Measurements from ENCODE around the gene TPD52L2. TPM values are rescaled to one million over a fixed set of nuclear protein-coding genes. Genes with fewer than 3 reads are reported as not detected.

The TPD52L2 gene
- total RNA-seq, 1 donor from 2014 or later = 85.5 TPM

DNA sequence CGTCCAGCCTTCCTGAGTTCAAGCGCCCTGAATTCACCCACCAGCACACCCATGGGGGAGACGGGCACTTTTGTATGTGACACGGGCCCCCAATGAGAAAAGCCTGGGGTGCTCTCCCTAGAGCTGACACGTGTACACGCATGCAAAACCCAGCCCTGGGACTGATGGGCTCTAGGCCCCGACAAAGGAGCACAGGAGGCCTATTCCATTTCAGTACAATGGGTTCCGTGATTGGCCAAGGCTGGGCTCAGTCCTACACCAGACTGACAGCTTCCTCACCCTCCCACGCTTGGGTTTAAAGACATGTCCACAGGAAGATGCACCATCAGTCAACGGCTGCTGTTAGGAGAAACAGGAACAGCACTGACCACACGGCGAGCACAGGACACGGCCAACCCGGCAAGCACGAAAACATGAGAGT is 42.8 kb upstream of the TPD52L2 start:
- peak overlapping the region; percentile 70 for H3K27ac Mint-ChIP-seq (ENCODE audit: unreplicated experiment)
- H3K9me3 Mint-ChIP-seq (ENCODE audit: unreplicated experiment) = no peaks in the 10 kb centered on the region
- H3K4me1 Mint-ChIP-seq (ENCODE audit: unreplicated experiment) = peaks cover 24% of the 10 kb centered on the region
- peak overlapping the region; percentile 47 for H3K4me3 Mint-ChIP-seq (ENCODE audit: unreplicated experiment)
- TF ChIP-seq, protein P1, sequence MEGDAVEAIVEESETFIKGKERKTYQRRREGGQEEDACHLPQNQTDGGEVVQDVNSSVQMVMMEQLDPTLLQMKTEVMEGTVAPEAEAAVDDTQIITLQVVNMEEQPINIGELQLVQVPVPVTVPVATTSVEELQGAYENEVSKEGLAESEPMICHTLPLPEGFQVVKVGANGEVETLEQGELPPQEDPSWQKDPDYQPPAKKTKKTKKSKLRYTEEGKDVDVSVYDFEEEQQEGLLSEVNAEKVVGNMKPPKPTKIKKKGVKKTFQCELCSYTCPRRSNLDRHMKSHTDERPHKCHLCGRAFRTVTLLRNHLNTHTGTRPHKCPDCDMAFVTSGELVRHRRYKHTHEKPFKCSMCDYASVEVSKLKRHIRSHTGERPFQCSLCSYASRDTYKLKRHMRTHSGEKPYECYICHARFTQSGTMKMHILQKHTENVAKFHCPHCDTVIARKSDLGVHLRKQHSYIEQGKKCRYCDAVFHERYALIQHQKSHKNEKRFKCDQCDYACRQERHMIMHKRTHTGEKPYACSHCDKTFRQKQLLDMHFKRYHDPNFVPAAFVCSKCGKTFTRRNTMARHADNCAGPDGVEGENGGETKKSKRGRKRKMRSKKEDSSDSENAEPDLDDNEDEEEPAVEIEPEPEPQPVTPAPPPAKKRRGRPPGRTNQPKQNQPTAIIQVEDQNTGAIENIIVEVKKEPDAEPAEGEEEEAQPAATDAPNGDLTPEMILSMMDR (IDR thresholded peaks at IDR 0.05; ENCODE audit: unreplicated experiment) = no peak
- peaks cover 4% of the 10 kb centered on the region for H3K36me3 Mint-ChIP-seq (ENCODE audit: low read depth, unreplicated experiment)
- DNase-seq (ENCODE audit: low spot score) = peak; percentile 38
- H3K27me3 Mint-ChIP-seq (ENCODE audit: unreplicated experiment) = peaks cover 5% of the 10 kb centered on the region

DNA sequence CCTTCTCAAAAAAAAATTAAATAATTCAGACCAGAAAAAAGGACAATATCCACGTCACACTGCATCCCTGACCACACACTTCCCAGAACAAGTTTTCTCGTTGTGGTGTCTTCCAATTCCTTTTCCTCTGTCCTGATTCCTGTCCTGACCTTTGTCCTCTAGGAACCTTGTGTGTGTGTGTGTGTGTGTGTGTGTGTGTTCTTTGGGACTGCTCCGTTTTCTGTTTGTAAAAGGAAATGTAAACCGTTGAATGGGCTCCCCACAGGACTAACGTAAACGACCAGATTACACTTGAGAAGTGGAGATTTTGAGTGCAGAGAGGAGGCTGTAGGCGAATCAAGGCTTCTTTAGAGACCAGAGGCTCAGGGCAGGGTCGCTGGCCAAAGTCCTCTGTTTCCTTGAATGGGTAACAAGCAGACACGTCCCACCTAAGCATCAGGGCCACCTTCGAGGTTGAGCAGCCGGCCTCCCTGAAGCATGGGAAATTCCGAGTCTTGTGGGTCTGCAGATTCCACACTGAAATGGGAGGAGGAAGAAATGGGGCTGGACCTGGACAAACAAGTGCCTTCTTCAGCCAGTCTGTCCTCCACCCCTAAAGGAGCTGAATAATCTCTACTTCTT is 41.3 kb upstream of the TPD52L2 start:
- Mint-ChIP-seq H3K9me3 (ENCODE audit: unreplicated experiment) (no peaks in the 10 kb centered on the region), H3K27me3 (ENCODE audit: unreplicated experiment) (peaks cover 4% of the 10 kb centered on the region), H3K4me3 (ENCODE audit: unreplicated experiment) (peak overlapping the region; percentile 21), H3K4me1 (ENCODE audit: unreplicated experiment) (peaks cover 34% of the 10 kb centered on the region), H3K36me3 (ENCODE audit: low read depth, unreplicated experiment) (peaks cover 4% of the 10 kb centered on the region), H3K27ac (ENCODE audit: unreplicated experiment) (peak overlapping the region; percentile 28)
- TF ChIP-seq, protein P1 (IDR thresholded peaks at IDR 0.05; ENCODE audit: unreplicated experiment) = no peak
- no peak for DNase-seq (ENCODE audit: low spot score)

DNA sequence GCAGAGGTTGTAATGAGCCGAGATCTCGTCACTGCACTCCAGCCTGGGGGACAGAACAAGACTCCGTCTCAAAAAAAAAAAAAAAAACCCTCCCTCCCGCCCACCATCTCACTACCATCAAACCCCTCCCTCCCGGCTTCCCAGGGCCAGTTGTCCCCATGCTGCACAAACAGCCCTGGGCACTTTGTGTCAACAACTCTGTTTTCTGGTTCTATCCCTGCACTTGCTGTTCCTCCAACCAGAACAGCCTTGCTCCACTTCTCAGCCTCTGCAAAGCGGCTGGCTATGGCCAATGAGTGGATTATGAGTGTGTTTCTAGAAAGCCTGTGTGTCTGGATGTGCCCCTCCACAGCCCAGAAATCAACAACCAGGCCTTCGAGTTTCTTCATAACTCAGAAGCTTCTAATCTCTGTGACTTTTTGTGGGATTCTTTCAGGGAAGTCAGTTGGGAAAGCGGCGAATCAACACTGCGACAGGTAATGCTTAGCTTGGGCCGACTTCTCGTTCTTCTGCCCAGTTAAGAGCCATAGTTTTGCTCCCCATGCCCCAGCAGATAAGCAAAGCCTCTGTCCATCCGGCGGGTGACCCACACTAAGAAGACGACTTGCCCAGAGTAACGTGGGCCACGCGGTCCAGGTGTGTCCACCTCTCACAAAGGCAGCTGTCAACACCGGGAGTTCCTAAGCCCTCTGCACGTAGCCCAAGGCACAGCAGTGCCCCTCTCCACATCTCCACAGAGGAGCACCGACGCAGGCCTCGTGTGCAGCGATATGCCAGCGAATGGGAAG is 39.5 kb upstream of the TPD52L2 start:
- H3K27me3 Mint-ChIP-seq (ENCODE audit: unreplicated experiment) = peaks cover 13% of the 10 kb centered on the region
- no peaks in the 10 kb centered on the region for H3K9me3 Mint-ChIP-seq (ENCODE audit: unreplicated experiment)
- H3K27ac Mint-ChIP-seq (ENCODE audit: unreplicated experiment) = no peak overlapping the region
- TF ChIP-seq, protein P1 (IDR thresholded peaks at IDR 0.05; ENCODE audit: unreplicated experiment) = no peak
- peaks cover 47% of the 10 kb centered on the region for H3K4me1 Mint-ChIP-seq (ENCODE audit: unreplicated experiment)
- peaks cover 15% of the 10 kb centered on the region for H3K36me3 Mint-ChIP-seq (ENCODE audit: low read depth, unreplicated experiment)
- H3K4me3 Mint-ChIP-seq (ENCODE audit: unreplicated experiment) = no peak overlapping the region
- no peak for DNase-seq (ENCODE audit: low spot score)

DNA sequence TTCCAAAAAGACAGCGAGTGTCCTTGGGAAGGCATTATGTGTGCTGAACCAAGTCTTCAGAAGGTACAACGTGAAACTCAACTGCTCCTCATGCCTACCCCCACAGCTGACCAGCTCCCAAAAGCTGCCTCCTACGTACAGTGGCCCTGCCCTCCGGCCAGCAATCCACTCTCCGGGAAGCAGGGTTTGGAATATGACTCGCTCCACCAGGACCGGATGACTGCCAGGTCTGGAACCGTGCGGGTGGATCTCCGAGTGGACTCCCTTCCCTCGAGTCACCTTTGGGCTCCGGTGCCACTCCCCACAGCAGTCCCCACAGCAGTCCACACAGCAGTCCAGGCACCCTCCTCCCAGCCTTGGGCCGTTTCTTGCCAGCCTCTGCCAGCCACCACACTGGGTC is 38.3 kb upstream of the TPD52L2 start:
- DNase-seq (ENCODE audit: low spot score) = no peak
- peaks cover 46% of the 10 kb centered on the region for H3K4me1 Mint-ChIP-seq (ENCODE audit: unreplicated experiment)
- peaks cover 13% of the 10 kb centered on the region for H3K36me3 Mint-ChIP-seq (ENCODE audit: low read depth, unreplicated experiment)
- H3K27me3 Mint-ChIP-seq (ENCODE audit: unreplicated experiment) = peaks cover 13% of the 10 kb centered on the region
- no peaks in the 10 kb centered on the region for H3K9me3 Mint-ChIP-seq (ENCODE audit: unreplicated experiment)
- no peak overlapping the region for H3K4me3 Mint-ChIP-seq (ENCODE audit: unreplicated experiment)
- H3K27ac Mint-ChIP-seq (ENCODE audit: unreplicated experiment) = no peak overlapping the region
- TF ChIP-seq, protein P1 (IDR thresholded peaks at IDR 0.05; ENCODE audit: unreplicated experiment) = no peak

DNA sequence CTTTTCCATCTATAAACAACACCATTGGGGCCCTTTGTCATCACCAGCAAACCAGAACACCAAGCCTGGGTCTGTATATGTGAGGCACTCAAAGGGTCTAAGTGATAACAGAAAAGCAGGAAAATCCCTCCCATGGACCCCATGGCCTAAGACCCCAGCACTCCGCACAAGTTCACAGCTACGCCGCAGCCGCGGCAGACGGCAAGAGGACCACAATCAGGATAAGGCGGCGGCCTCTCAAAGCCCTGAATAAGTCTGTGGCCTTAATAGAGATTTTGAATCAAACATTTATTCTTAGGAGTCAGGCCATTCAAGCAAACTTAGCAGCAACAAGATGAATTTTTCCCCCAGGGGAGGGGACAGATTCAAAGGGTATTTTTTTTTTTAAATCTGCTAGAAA is 36.9 kb upstream of the TPD52L2 start:
- Mint-ChIP-seq H3K36me3 (ENCODE audit: low read depth, unreplicated experiment) (peaks cover 11% of the 10 kb centered on the region), H3K27ac (ENCODE audit: unreplicated experiment) (no peak overlapping the region), H3K27me3 (ENCODE audit: unreplicated experiment) (peaks cover 13% of the 10 kb centered on the region), H3K4me3 (ENCODE audit: unreplicated experiment) (peak overlapping the region; percentile 96), H3K9me3 (ENCODE audit: unreplicated experiment) (no peaks in the 10 kb centered on the region), H3K4me1 (ENCODE audit: unreplicated experiment) (peaks cover 35% of the 10 kb centered on the region)
- DNase-seq (ENCODE audit: low spot score) = no peak
- TF ChIP-seq, protein P1 (IDR thresholded peaks at IDR 0.05; ENCODE audit: unreplicated experiment) = no peak
